ENCODE data around the gene ARL8B.
"Not testable (repeated sequence)": the region's sequence is repeated elsewhere in the genome, so short reads cannot be mapped to it uniquely, and the experiment has no call there.

Gene ARL8B

DNA sequence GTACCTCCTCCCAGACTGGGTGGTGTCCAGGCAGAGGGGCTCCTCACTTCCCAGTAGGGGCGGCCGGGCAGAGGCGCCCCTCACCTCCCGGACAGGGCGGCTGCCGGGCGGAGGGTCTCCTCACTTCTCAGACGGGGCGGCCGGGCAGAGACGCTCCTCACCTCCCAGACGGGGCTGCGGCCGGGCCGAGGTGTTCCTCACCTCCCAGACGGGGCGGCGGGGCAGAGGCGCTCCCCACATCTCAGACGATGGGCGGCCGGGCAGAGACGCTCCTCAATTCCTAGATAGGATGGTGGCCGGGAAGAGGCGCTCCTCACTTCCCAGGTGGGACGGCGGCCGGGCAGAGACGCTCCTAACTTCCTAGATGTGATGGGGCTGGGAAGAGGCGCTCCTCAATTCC is 8.4 kb upstream of the ARL8B start:
- FAIRE-seq, result not testable (repeated sequence)

DNA sequence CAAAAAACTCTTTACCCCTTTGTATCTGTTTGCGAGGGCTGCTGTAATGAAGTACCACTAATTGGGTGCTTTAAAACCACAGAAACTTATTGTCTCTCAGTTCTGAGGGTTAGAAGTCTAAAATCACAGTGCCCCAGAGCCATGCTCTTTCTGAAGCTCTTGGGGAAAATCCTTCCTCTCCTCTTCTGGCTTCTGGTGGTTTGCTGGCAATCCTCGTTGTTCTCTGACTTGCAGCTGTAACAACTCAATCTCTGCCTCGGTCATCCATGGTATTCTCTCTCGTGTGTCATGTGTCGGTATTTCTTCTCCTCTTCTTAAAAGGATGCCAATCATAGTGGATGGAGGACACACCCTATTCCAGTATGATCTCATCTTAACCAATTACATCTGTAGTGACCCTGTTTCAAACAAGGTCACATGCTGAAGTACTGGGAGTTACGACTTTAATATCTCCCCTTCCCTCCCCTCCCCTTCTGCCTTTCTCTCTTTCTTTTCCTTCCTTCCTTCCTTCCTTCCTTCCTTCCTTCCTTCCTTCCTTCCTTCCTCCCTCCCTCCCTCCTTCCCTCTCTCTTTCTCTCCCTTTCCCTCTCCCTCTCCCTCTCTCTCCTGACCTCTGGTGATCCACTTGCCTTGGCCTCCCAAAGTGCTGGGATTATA is 6.5 kb upstream of the ARL8B start:
- FAIRE-seq, result no peak

- no peak for FAIRE-seq
Measured at GRCh38 chr3:5116538-5116937, 5.6 kb upstream of the ARL8B start.

GRCh38 chr3:5120446-5120845 is 1.6 kb upstream of the ARL8B start:
- FAIRE-seq, result no peak

GRCh38 chr3:5122741-5123706 is 932 bp downstream of the ARL8B start:
- no peak for FAIRE-seq

GRCh38 chr3:5123937-5124336 is 1.8 kb downstream of the ARL8B start:
- FAIRE-seq, result no peak

- FAIRE-seq, result peak; percentile 50
Measured at GRCh38 chr3:5126586-5126985, 4.5 kb downstream of the ARL8B start.

DNA sequence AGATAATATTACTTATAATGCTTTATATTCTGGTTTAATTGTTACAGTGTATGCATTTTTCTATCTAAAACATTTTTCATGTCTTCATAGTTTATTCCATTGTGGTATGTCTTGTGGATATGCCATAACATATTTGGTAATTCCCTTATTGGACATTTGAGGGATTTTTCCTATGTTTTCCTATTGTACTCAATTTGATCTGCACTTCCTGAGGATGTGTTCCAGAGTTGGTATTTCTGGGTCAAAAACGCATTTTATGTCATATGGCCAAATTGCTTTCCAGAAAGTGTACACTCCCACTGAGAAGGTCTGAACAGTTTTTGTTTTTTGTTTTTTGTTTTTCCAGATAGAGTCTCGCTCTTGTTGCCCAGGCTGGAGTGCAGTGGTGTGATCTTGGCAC is 6.8 kb downstream of the ARL8B start:
- FAIRE-seq, result no peak

- FAIRE-seq, result no peak
Measured at GRCh38 chr3:5133239-5134018, 11.3 kb downstream of the ARL8B start.

DNA sequence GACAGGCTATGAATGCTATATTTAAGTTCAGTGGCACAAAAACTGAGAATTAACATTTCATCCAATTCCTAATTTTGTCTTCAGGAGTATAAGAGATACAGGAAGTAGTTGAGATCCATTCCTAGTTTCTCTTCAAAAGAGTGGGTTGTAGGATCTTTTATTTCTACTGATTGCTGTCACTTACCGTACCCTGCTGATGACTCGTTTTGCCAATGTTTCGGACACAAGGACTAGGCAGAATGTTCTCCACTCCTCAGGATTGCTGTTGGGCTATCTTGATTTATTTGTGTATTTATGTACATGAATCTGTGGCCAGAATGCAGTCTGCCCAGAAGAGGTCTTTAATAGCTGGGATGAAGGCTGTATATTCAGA is 11.9 kb downstream of the ARL8B start:
- no peak for FAIRE-seq

DNA sequence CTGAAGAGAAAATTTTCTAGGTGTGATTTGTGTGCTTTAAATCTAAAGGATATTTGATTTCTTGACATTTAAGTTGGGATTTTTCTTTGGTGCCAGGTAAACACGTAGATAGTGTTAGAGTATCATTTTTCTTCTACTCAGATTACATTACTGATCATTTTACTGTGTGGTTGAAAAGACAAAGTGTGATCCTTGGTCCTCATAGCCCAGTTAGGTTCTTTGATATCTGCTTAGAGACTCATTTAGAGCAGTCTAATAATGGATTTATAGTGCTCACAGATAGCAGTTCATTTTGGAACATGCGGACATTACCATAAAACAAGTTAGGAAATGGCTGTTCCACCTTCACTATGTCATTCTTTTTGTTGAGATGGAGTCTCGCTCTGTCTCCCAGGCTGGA is 12.4 kb downstream of the ARL8B start:
- FAIRE-seq, result no peak

- no peak for FAIRE-seq
Measured at GRCh38 chr3:5136211-5136918, 14.3 kb downstream of the ARL8B start.

DNA sequence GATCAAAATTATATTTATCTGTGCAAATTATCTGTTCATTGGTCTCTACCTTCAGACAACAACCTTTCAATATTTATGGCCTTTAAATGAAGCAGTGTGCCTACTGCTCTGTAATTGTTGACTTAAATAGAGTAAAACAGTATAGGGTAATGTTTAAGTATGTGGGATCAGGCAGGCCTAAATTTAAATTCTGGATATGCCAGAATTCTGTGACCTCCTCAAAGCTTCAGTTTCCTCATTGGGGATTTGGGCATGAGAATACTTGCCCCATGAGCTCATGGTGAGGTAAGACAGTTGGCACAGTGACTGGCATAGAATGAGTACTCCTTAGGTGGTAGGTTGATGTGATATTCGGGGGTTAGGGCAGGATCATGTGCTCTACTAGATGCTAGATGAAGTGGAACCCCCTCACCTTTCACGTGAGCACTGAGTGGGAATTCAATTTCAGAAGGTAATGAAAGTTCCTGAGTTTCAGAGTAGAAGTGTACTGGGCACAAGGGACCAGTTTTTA is 14.9 kb downstream of the ARL8B start:
- no peak for FAIRE-seq

- no peak for FAIRE-seq
Measured at GRCh38 chr3:5138214-5138981, 16.3 kb downstream of the ARL8B start.

DNA sequence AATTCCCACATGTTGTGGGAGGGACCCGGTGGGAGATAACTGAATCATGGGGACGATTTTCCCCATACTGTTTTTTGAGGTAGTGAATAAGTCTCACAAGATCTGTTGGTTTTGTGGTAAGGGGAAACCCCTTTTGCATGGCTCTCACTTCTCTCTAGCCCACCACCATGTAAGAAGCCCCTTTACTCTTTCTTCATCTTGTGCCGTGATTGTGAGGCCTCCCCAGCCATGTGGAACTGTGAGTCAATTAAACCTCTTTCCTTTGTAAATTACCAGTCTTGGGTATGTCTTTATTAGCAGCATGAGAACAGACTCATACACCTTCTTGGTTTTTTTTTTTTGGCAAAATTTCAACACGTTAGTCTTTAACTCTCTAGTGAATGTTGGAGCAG is 18.1 kb downstream of the ARL8B start:
- no peak for FAIRE-seq

DNA sequence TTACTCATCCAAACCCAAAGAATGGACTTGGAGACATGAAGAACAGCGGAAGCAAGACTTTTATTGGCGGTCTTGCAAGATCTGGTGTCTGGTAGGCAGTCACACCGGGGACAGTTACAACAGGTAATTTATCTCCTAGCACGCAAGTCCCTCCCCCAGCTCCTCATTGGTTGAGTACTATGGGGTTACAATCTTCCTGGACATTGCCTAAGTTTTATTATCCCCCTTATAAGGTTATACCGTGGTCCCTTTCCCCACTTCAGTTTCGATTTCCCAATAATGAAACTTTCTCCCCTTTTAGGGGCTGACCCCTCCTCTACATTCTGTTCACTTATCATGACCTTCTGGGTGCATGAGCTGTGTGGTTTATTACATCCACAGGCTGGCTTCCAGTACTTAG is 18.7 kb downstream of the ARL8B start:
- no peak for FAIRE-seq

DNA sequence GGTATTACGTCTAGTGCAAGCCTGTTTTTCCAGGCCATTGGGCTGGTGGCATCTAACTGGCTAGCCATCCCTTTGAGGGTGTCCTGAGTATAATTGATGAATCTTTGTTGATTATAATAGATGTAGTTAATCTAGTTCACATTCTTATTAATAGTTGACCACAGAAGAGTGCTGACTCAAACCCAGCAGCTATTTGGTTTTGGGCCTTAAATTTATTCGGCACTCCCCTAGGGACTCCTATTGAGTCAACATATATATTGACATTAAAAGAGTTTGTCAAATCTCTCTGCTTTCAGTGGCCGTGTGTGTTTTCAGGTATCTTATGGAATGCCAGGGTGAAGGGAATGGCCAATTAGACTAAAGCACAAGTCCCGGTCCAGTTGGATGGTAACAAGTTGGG is 19.7 kb downstream of the ARL8B start:
- FAIRE-seq, result no peak

DNA sequence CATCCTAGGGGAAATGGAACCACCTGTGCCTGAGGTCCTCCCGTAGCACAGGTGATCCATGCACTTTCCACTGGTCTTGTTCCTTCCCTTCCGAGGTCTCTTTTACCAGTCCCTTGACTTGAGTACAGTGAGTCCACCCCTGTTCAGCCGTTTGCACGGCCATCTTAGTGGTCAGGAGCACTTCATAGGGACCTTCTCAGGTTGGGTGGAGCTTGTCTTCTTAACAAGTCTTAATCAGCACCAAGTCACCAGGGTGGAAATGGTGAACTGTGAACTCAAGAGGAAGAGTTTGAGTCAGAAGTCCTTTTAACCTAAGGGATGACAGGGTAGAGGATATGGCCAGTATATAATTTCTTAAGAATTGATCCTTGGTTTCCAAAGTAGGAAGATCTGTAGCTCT is 21.4 kb downstream of the ARL8B start:
- FAIRE-seq, result no peak

DNA sequence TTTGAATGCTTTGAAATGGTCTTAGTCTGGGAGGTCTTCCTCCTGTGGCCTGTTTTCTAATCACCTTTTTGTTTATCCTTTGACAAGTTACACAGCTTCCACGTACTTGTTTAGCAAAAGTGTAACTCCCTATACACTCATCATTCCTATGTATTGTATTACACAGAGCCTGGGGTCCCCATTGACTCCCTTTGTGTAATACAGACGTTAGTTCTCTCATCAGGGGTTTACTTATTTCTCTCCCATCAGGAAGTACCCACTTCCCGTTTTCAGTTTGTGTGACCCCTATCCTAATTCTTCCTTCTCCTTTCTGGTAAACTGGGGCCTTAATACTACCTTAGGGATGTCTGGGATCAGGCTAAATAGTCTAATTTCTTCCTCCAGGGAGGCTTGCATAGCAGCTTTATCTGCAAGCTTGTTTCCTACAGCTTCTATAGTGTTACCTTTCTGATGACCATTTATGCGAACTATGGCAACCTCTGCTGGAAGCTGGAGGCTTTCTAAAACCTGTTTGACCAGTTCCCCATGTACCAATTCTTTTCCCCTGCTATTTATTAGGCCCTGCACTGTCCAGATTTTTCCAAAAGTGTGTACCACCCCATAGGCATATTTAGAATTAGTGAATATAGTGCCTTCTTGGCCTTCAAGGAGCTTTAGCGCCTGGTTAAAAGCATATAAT is 22.4 kb downstream of the ARL8B start:
- FAIRE-seq, result no peak

DNA sequence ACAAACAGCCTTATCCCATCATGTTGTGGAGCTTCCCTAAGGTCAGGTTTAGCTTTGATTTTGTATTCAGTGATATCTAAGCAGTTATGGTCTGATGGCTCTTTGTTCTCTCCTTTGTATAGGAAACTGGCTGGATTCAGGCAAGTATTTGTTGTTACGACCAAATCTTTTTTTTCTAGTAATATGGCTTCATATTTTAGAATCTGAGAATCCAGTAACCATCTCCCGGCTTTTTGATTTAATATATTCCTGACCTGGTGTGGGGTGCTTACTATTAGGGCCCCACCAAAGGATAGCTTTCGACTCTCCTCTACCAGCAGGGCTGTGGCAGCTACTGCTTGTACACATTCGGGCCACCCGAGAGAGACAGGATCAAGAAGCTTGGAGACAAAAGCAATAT is 23.0 kb downstream of the ARL8B start:
- FAIRE-seq, result no peak

DNA sequence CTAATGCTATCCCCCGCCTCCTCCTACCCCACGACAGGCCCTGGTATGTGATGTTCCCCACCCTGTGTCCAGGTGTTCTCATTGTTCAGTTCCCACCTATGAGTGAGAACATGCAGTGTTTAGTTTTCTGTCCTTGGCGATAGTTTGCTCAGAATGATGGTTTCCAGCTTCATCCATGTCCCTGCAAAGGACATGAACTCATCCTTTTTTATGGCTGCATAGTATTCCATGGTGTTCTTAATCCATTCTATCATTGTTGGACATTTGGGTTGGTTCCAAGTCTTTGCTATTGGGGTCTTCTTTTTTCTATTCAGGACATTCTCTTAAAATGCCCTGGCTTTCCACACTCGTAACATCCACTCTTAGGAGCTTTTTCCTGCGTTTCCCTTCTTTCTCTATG is 25.1 kb downstream of the ARL8B start:
- not testable (repeated sequence) for FAIRE-seq
